NCI-H526 treated with DMSO at 0.1 percent for 48 hours (cell line): ENCODE measurements around the gene TDRD6.
"Not testable (repeated sequence)": the region's sequence is repeated elsewhere in the genome, so short reads cannot be mapped to it uniquely, and the experiment has no call there.

Experiments
- DNase-seq: peaks from one replicate; lab custom pipeline; 2025; lab: John Stamatoyannopoulos, UW

Gene TDRD6

DNA sequence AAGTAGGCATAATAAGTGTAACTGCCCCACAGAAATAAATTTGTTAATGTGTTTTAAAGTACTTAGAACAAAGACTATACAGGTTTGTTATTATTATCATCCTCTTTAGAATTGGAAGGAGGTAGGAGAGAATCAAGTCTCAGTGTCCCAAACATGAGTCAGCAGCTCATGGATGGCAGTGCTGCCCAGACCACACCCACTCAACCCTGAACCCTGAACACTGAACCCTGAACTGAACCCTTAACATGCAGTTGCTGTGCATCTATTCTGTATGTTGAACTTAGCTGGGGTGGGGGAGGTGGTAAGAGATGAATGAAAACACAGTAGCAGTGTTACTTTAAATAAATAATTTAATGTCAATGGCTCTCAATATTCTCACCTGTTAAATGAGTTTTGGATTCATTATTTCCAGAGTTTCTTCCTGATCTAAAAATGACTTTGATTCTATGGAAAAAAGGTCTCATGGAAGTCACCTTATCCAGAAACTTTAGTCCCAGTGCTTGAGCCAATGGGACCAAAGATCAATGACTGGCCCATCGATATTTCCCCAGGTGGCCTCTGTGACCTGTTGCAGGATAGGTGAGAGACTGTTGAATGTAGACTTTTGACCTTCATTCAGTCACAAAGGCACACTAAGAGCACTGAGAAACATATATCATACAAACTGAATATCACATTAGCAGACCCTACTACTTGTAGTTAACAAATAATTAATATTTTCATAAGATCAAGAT is 55.9 kb downstream of the TDRD6 start:
- no peak for DNase-seq

- DNase-seq = not testable (repeated sequence)
These were observed 56.6 kb downstream of the TDRD6 start for GRCh38 chr6:46744159-46744725.

DNA sequence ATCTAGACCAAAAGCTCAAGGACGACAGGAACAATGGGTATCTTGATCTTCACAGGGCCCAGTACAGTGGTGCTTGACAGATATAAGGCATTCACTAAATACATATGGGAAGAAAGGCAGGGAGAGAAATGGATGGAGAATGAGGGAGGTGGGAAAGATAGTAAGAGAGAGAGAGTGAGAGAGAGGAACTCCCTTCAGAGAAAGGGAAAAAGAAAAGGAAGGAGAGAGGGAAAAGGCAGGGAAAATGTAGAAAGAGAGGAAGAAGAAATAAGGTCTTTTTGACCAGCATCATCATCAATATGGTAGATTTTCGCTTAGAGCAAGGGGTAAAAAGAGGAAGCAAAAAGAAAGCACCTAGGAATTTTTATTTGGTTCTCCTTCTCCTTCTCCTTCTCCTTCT is 58.3 kb downstream of the TDRD6 start:
- no peak for DNase-seq

DNA sequence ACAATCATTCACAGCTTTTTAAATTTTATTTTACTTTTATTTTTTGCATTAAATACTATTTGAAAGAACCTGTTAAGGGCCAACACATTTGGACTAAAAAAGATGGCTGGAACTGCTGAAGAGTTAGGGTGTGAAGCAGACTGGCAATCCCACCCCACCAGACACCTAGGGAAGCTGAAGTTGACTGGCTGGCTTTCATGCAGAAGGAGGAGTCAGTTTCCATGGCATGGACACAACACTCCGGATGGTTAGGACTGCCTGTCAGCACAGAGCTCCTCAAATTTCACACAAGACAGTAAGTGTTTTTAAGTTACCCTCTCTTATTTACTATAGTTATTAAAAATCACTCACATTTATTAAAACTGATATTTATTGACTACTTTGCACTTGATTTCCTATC is 59.0 kb downstream of the TDRD6 start, which contains the start of gene ANKRD66:
ANKRD66 (plus strand) TSS at position 238 of the 400 bp plus-strand sequence. CDS start 5,016 bp downstream, outside the sequence.
- DNase-seq = no peak

DNA sequence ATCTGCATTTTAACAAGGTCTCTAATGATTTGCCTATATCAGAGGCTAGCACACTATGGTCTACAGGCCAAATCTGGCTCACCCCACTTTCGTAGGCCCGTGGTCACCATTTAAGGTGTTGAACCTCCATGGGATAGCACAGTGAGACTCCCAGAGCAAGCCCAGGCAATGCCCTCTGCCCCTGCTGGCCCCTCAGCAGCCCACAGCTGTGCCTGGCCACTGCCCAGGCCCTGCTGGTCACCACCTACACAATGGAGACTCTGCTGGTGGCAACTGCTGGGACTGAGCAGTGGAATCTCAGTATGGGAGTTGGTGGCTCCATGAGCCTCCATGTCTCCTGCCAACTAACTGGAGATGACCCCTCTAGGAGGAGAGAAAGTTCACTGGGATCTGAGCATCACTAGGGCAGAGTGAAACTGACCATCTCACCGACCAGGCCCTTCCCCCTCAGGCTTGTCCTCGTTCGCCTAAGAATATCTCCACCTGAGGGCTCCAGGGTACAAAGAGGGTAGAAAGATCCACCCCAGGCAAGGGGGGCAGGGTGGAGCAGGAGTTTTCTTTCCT is 61.3 kb downstream of the TDRD6 start:
- DNase-seq = no peak

DNA sequence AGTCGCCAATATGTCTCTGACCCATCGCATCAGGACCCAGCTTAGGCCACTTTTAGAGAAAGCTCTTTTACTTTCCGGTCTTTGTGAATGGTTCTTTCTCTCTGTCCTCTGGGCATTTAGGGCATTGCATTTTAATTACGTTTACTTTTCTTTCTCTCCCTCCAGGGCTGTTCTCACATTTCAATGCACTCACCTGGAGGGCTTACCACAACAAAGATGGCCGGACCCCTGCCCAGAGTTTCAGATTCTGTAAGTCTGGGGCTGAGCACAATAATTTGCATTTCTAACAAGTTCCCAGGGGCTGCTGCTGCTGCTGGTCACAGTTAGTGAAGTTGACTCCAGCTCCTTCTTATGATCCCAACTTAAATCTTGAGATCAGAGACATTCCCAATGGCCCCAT is 62.0 kb downstream of the TDRD6 start:
- DNase-seq = no peak

- DNase-seq = no peak
These were observed 64.0 kb downstream of the TDRD6 start for GRCh38 chr6:46751658-46752057.
